SK-N-SH (cell line): ENCODE data around the gene BMP8A. TPM values are rescaled to one million over a fixed set of nuclear protein-coding genes. Genes with fewer than 3 reads are reported as not detected.

Experiments
- CTCF ChIA-PET: fragments of 300-600, 350-600 bp; formaldehyde crosslinking; extraction: SDS; loops from one replicate; lab custom pipeline; 2021; lab: Yijun Ruan, JAX
- POLR2A ChIA-PET: fragments of 350-600 bp; sonication (Branson Sonifier 250); formaldehyde crosslinking; extraction: SDS; loops from one replicate; lab custom pipeline; 2020; ENCODE audit warnings: antibody characterized with exemption, inconsistent platforms; lab: Yijun Ruan, JAX
- DNase-seq: peaks from one replicate; pipeline ENCODE4 v3.0.0; 2012
- H2AFZ ChIP-seq: fragments of 200-600 bp; sonication (generic); 2 replicates; pipeline ENCODE4 v1.8.1; 2016; ENCODE audit warnings: antibody characterized with exemption, mild to moderate bottlenecking, low read depth
- H3F3A ChIP-seq: fragments of 200-600 bp; sonication (generic); replicated peaks from 2 replicates; pipeline ENCODE3; 2016; ENCODE audit warnings: antibody characterized with exemption, mild to moderate bottlenecking; ENCODE audit not compliant: insufficient read depth
- H3K27ac ChIP-seq, 2 experiments: fragments of 200-500 bp in 1 of 2; fragments of 200-600 bp in 1 of 2; sonication (Bioruptor generic) in 1 of 2; sonication (generic), shearing (Covaris generic) in 1 of 2; 2 replicates each; pipeline versions ENCODE4 v1.5.1 to v1.6.1; 2014 to 2016; ENCODE audit warnings: low read depth in 2 of 2, inconsistent platforms in 1 of 2, low read length in 1 of 2, mild to moderate bottlenecking in 1 of 2, mixed read lengths in 1 of 2
- H3K27me3 ChIP-seq: fragments of 200-600 bp; sonication (generic), shearing (Covaris generic); 2 replicates; pipeline ENCODE4 v1.6.1; 2016; ENCODE audit warnings: mixed run types; ENCODE audit not compliant: insufficient read depth
- H3K36me3 ChIP-seq, 2 experiments: fragments of 200-500 bp in 1 of 2; fragments of 200-600 bp in 1 of 2; sonication (Bioruptor generic) in 1 of 2; sonication (generic) in 1 of 2; replicated peaks in 1 of 2; 2 replicates each; pipeline versions ENCODE3 to v1.5.1; 2014 to 2016; ENCODE audit warnings: low read length in 1 of 2, mild to moderate bottlenecking in 1 of 2; ENCODE audit not compliant: insufficient read depth in 2 of 2, control insufficient read depth in 1 of 2
- H3K4me1 ChIP-seq, 2 experiments: fragments of 200-500 bp in 1 of 2; fragments of 200-600 bp in 1 of 2; sonication (Bioruptor generic) in 1 of 2; sonication (generic), shearing (Covaris generic) in 1 of 2; 2 replicates each; pipeline versions ENCODE4 v1.5.1 to v1.6.1; 2014 to 2016; ENCODE audit warnings: low read depth in 1 of 2, low read length in 1 of 2, mixed run types in 1 of 2; ENCODE audit not compliant: insufficient read depth in 2 of 2, control insufficient read depth in 1 of 2
- H3K4me2 ChIP-seq: fragments of 200-600 bp; sonication (generic), shearing (Covaris generic); 2 replicates; pipeline ENCODE4 v1.6.1; 2017; ENCODE audit warnings: mixed run types
- H3K4me3 ChIP-seq, 2 experiments: fragments of 200-500 bp in 1 of 2; fragments of 200-600 bp in 1 of 2; sonication (Bioruptor generic) in 1 of 2; sonication (generic), shearing (Covaris generic) in 1 of 2; 2 replicates each; pipeline versions ENCODE4 v1.5.1 to v1.8.1; 2014 to 2016; ENCODE audit warnings: low read depth in 2 of 2, inconsistent platforms in 1 of 2, low read length in 1 of 2, mild to moderate bottlenecking in 1 of 2, mixed read lengths in 1 of 2, moderate library complexity in 1 of 2
- H3K79me2 ChIP-seq: fragments of 200-600 bp; sonication (generic); 2 replicates; pipeline ENCODE4 v1.8.1; 2017; ENCODE audit warnings: mild to moderate bottlenecking; ENCODE audit not compliant: insufficient read depth
- H3K9ac ChIP-seq: fragments of 200-600 bp; sonication (generic); 2 replicates; pipeline ENCODE4 v1.6.1; 2017; ENCODE audit warnings: mixed run types
- H3K9me2 ChIP-seq: fragments of 200-600 bp; sonication (generic); 2 replicates; pipeline ENCODE4 v1.6.1; 2017; ENCODE audit warnings: mixed run types
- H3K9me3 ChIP-seq: fragments of 200-600 bp; sonication (generic); 2 replicates; pipeline ENCODE4 v1.6.1; 2017; ENCODE audit warnings: mixed run types, mild to moderate bottlenecking, moderate library complexity
- H4K20me1 ChIP-seq: fragments of 200-600 bp; sonication (generic); 2 replicates; pipeline ENCODE4 v1.6.1; 2017; ENCODE audit warnings: mild to moderate bottlenecking, mixed run types; ENCODE audit not compliant: insufficient read depth
- CHD2 ChIP-seq: fragments of 150-350 bp; IDR thresholded peaks from 2 replicates; pipeline ENCODE4 v1.6.1; 2018; ENCODE audit warnings: low read length; ENCODE audit not compliant: partially characterized antibody
- CTCF ChIP-seq: fragments of 200-600 bp; sonication (generic); IDR thresholded peaks from 2 replicates; pipeline ENCODE4 v1.6.1; 2017; ENCODE audit warnings: antibody characterized with exemption, mild to moderate bottlenecking, moderate library complexity
- ELF1 ChIP-seq: IDR thresholded peaks from 2 replicates; pipeline ENCODE4 v1.4.0; 2012
- EZH2phosphoT487 ChIP-seq: fragments of 200-600 bp; sonication (generic); IDR thresholded peaks from 2 replicates; pipeline ENCODE4 v1.6.1; 2017; ENCODE audit warnings: low read depth, mixed run types, mild to moderate bottlenecking, antibody characterized with exemption, moderate library complexity, borderline replicate concordance
- FOSL2 ChIP-seq: IDR thresholded peaks from 2 replicates; pipeline ENCODE4 v1.4.0; 2012; ENCODE audit warnings: low read depth, mild to moderate bottlenecking, moderate library complexity, borderline replicate concordance
- FOXJ3 ChIP-seq: sonication (generic); formaldehyde crosslinking; IDR thresholded peaks from 2 replicates; pipeline ENCODE4 v1.5.1; 2020; ENCODE audit warnings: mild to moderate bottlenecking, missing genetic modification reagents
- FOXM1 ChIP-seq: IDR thresholded peaks from 2 replicates; pipeline ENCODE4 v1.4.0; 2012; ENCODE audit warnings: low read depth, mild to moderate bottlenecking
- GABPA ChIP-seq: IDR thresholded peaks from 2 replicates; pipeline ENCODE4 v1.4.0; 2012; ENCODE audit warnings: low read depth, mild to moderate bottlenecking
- GATA2 ChIP-seq: sonication (generic); formaldehyde crosslinking; IDR thresholded peaks from 2 replicates; pipeline ENCODE4 v1.5.0; 2020; ENCODE audit warnings: mild to moderate bottlenecking, missing genetic modification reagents
- IRF3 ChIP-seq: fragments of 150-350 bp; IDR thresholded peaks from 2 replicates; pipeline ENCODE4 v1.6.1; 2016; ENCODE audit warnings: mild to moderate bottlenecking, low read depth, low read length
- MAX ChIP-seq: IDR thresholded peaks from 2 replicates; pipeline ENCODE4 v1.4.0; 2012; ENCODE audit warnings: low read depth
- MEF2A ChIP-seq: IDR thresholded peaks from 2 replicates; pipeline ENCODE4 v1.4.0; 2012; ENCODE audit warnings: low read depth, borderline replicate concordance
- PBX3 ChIP-seq: IDR thresholded peaks from 2 replicates; pipeline ENCODE4; 2012
- POLR2AphosphoS5 ChIP-seq: IDR thresholded peaks from 2 replicates; pipeline ENCODE4 v1.6.1; 2012; ENCODE audit warnings: low read depth, low read length
- RCOR1 ChIP-seq: fragments of 150-350 bp; IDR thresholded peaks from 2 replicates; pipeline ENCODE4 v1.6.1; 2017; ENCODE audit warnings: antibody characterized with exemption, low read length
- RFX5 ChIP-seq: IDR thresholded peaks from 2 replicates; pipeline ENCODE4 v1.6.1; 2012; ENCODE audit warnings: mild to moderate bottlenecking, improper control_type of control experiment, low read length
- RXRA ChIP-seq: IDR thresholded peaks from 2 replicates; pipeline ENCODE4 v1.4.0; 2012; ENCODE audit warnings: low read depth, mild to moderate bottlenecking, borderline replicate concordance
- SIN3A ChIP-seq: IDR thresholded peaks from 2 replicates; pipeline ENCODE4 v1.6.1; 2012; ENCODE audit warnings: low read depth, mild to moderate bottlenecking, low read length, moderate library complexity, borderline replicate concordance
- SMC3 ChIP-seq: IDR thresholded peaks from 2 replicates; pipeline ENCODE4 v1.6.1; 2012; ENCODE audit warnings: low read depth, low read length, improper control_type of control experiment
- TEAD4 ChIP-seq: IDR thresholded peaks from 2 replicates; pipeline ENCODE4 v1.4.0; 2012; ENCODE audit warnings: mild to moderate bottlenecking, borderline replicate concordance; ENCODE audit not compliant: insufficient read depth
- YY1 ChIP-seq: IDR thresholded peaks from 2 replicates; pipeline ENCODE4 v1.4.0; 2012; ENCODE audit warnings: low read depth, mild to moderate bottlenecking
- WGBS: methylation state at CpG from one replicate; pipeline ENCODE4 v1.1.6; 2017; ENCODE audit warnings: low lambda C conversion rate; 5-methylcytosine and 5-hydroxymethylcytosine counted together
- polyA plus RNA-seq, 3 experiments: library from polyadenylated mRNA; depleted of rRNA; stranded (reverse); fragments of >200 nt; gene quantifications; 2 replicates each; pipeline ENCODE4 v1.2.3, GENCODE V29; 2012

BMP8A gene
- polyA plus RNA-seq, 1 of the 3 experiments (the other 2 are of a cell fraction): 0.16 TPM

- H3F3A ChIP-seq: peaks cover 7% of the 10 kb centered on the region
- no peaks in the 10 kb centered on the region for H4K20me1 ChIP-seq
- no peak overlapping the region for H3K4me2 ChIP-seq
- no peak overlapping the region for H3K4me3 ChIP-seq
- TF ChIP-seq CTCF (no peak), MEF2A (no peak), GATA2 (CRISPR knock-in tag) (no peak), MAX (no peak), CHD2 (no peak), PBX3 (no peak), FOSL2 (no peak), FOXM1 (no peak), RFX5 (no peak)
- no peaks in the 10 kb centered on the region for H3K9me3 ChIP-seq
- H3K9ac ChIP-seq: no peak overlapping the region
- ChIA-PET CTCF (interaction anchor here (0.6 to 1.1 kb wide), 3 partner anchors 9 to 145 kb away, joined by 3 to 4 read pairs (median 4); no protein-coding TSS in a partner anchor), POLR2A (no interaction called here)
- H3K27me3 ChIP-seq: no peaks in the 10 kb centered on the region
- no peak overlapping the region for H3K27ac ChIP-seq
- WGBS: 90% methylated on average over 7 of the region's 7 CpGs
- no peaks in the 10 kb centered on the region for H3K9me2 ChIP-seq
- H2AFZ ChIP-seq: no peak overlapping the region
- no peak for DNase-seq
- H3K79me2 ChIP-seq: peaks cover 4% of the 10 kb centered on the region; the same call in 1 of the 2 replicates
- H3K4me1 ChIP-seq: no peaks in the 10 kb centered on the region
- peaks cover 86 to 92% of the 10 kb centered on the region in 2 experiments for H3K36me3 ChIP-seq
These were observed 39.4 kb upstream of the BMP8A start for GRCh38 chr1:39452081-39452480.

GRCh38 chr1:39452540-39452939, 38.9 kb upstream of the BMP8A start:
- POLR2A ChIA-PET: no interaction called here
- no peak overlapping the region for H3K4me3 ChIP-seq
- H3K9me3 ChIP-seq: no peaks in the 10 kb centered on the region
- no peak overlapping the region for H3K9ac ChIP-seq
- peaks cover 4% of the 10 kb centered on the region; the same call in 1 of the 2 replicates for H3K79me2 ChIP-seq
- H3K27ac ChIP-seq: no peak overlapping the region
- no peak for DNase-seq
- CTCF ChIA-PET: interaction anchor here (1.0 kb wide), 1 partner anchor 10 kb away, joined by 4 read pairs; no protein-coding TSS in a partner anchor
- H3K4me2 ChIP-seq: no peak overlapping the region
- H4K20me1 ChIP-seq: no peaks in the 10 kb centered on the region
- WGBS: 98% methylated on average over 5 of the region's 5 CpGs
- H3K27me3 ChIP-seq: no peaks in the 10 kb centered on the region
- H3K9me2 ChIP-seq: no peaks in the 10 kb centered on the region
- H3F3A ChIP-seq: peaks cover 7% of the 10 kb centered on the region
- no peak overlapping the region for H2AFZ ChIP-seq
- no peaks in the 10 kb centered on the region for H3K4me1 ChIP-seq
- peaks cover 86 to 92% of the 10 kb centered on the region in 2 experiments for H3K36me3 ChIP-seq
- TF ChIP-seq GABPA: no peak
- TF ChIP-seq FOXM1: no peak
- no peak for TF ChIP-seq RFX5
- TF ChIP-seq IRF3: no peak
- no peak for TF ChIP-seq ELF1
- no peak for TF ChIP-seq MAX
- no peak for TF ChIP-seq RXRA
- TF ChIP-seq FOXJ3: no peak
- no peak for TF ChIP-seq SMC3
- no peak for TF ChIP-seq RCOR1
- TF ChIP-seq YY1: no peak
- no peak for TF ChIP-seq EZH2phosphoT487
- no peak for TF ChIP-seq POLR2AphosphoS5
- no peak for TF ChIP-seq TEAD4
- no peak for TF ChIP-seq SIN3A
- no peak for TF ChIP-seq FOSL2
- no peak for TF ChIP-seq MEF2A
